K562 (cell line): ENCODE results near the gene COPS4.

Experiments used
- CTCF ChIP-seq, 3 experiments: IDR thresholded peaks in 2 of 3; conservative IDR thresholded peaks in 1 of 3; 2 replicates each; pipeline ENCODE4 v1.5.1; 2011 to 2012; ENCODE audit warnings: low read length in 3 of 3, mild to moderate bottlenecking in 3 of 3, control low read depth in 2 of 3, improper control_type of control experiment in 1 of 3, inconsistent platforms in 1 of 3, low read depth in 1 of 3, mixed read lengths in 1 of 3, moderate library complexity in 1 of 3; ENCODE audit not compliant: insufficient read depth in 2 of 3
- ELF2 ChIP-seq: fragments of 250-450 bp; sonication (Bioruptor Pico); IDR thresholded peaks from 2 replicates; pipeline ENCODE4 v1.5.0; 2021; ENCODE audit warnings: mild to moderate bottlenecking
- EZH2 ChIP-seq: IDR thresholded peaks from 2 replicates; pipeline ENCODE4 v1.6.1; 2012; ENCODE audit warnings: low read depth, mild to moderate bottlenecking, inconsistent platforms, low read length, borderline replicate concordance
- MXI1 ChIP-seq: IDR thresholded peaks from 2 replicates; pipeline ENCODE4 v1.6.1; 2011; ENCODE audit warnings: low read depth, mild to moderate bottlenecking, improper control_type of control experiment, low read length
- NR2C2 ChIP-seq, 2 experiments: fragments of 200-800 bp in 1 of 2; sonication (Bioruptor generic) in 1 of 2; sonication (generic) in 1 of 2; formaldehyde crosslinking in 1 of 2; IDR thresholded peaks; 2 replicates each; pipeline versions ENCODE4 v1.6.1 to v1.8.0; 2016 to 2022; ENCODE audit warnings: mild to moderate bottlenecking in 1 of 2, missing compliant biosample characterization in 1 of 2, missing genetic modification characterization in 1 of 2, missing genetic modification reagents in 1 of 2
- POLR2A ChIP-seq: fragments of 450-650 bp; conservative IDR thresholded peaks from 2 replicates; pipeline ENCODE4 v1.6.1; 2016
- RCOR1 ChIP-seq, 2 experiments: IDR thresholded peaks; 2 replicates each; pipeline ENCODE4 v1.6.1; 2012; ENCODE audit warnings: low read depth in 2 of 2, low read length in 2 of 2, borderline replicate concordance in 1 of 2, improper control_type of control experiment in 1 of 2
- STAT5A ChIP-seq: IDR thresholded peaks from 2 replicates; pipeline ENCODE4 v1.6.1; 2012; ENCODE audit warnings: low read length, inconsistent platforms, borderline replicate concordance
- TARDBP ChIP-seq: fragments of 450-650 bp; IDR thresholded peaks from 2 replicates; pipeline ENCODE4 v1.6.1; 2016
- ZNF143 ChIP-seq: sonication (generic); formaldehyde crosslinking; IDR thresholded peaks from 2 replicates; pipeline ENCODE4 v1.9.0; 2022; ENCODE audit warnings: mild to moderate bottlenecking, missing genetic modification reagents
- TF ChIP-seq, protein P1 (sequence below): conservative IDR thresholded peaks from 2 replicates; pipeline ENCODE4 v1.6.1; 2011; ENCODE audit warnings: low read depth, mild to moderate bottlenecking, low read length; ENCODE audit not compliant: control insufficient read depth
- TF ChIP-seq, protein P2 (sequence below): fragments of 450-650 bp; IDR thresholded peaks from 2 replicates; pipeline ENCODE4 v1.7.0; 2016; ENCODE audit warnings: borderline replicate concordance

GRCh38 chr4:83110970-83111750 is 76.2 kb downstream of the COPS4 start:
- no peak for TF ChIP-seq NR2C2 (CRISPR knock-in tag; IDR thresholded peaks at IDR 0.05)
- no peak for TF ChIP-seq NR2C2 (tag; IDR thresholded peaks at IDR 0.05)
- TF ChIP-seq, protein P1, sequence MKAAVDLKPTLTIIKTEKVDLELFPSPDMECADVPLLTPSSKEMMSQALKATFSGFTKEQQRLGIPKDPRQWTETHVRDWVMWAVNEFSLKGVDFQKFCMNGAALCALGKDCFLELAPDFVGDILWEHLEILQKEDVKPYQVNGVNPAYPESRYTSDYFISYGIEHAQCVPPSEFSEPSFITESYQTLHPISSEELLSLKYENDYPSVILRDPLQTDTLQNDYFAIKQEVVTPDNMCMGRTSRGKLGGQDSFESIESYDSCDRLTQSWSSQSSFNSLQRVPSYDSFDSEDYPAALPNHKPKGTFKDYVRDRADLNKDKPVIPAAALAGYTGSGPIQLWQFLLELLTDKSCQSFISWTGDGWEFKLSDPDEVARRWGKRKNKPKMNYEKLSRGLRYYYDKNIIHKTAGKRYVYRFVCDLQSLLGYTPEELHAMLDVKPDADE, result no peak
- no peak for TF ChIP-seq STAT5A
- TF ChIP-seq ELF2 (CRISPR knock-in tag), result no peak
- TF ChIP-seq, protein P2, sequence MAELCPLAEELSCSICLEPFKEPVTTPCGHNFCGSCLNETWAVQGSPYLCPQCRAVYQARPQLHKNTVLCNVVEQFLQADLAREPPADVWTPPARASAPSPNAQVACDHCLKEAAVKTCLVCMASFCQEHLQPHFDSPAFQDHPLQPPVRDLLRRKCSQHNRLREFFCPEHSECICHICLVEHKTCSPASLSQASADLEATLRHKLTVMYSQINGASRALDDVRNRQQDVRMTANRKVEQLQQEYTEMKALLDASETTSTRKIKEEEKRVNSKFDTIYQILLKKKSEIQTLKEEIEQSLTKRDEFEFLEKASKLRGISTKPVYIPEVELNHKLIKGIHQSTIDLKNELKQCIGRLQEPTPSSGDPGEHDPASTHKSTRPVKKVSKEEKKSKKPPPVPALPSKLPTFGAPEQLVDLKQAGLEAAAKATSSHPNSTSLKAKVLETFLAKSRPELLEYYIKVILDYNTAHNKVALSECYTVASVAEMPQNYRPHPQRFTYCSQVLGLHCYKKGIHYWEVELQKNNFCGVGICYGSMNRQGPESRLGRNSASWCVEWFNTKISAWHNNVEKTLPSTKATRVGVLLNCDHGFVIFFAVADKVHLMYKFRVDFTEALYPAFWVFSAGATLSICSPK, result no peak
- TF ChIP-seq MXI1, result no peak
- no peak for TF ChIP-seq CTCF (IDR thresholded peaks at IDR 0.05 in 2 of 3, conservative IDR thresholded peaks at IDR 0.05 in 1 of 3; ENCODE audit: insufficient read depth in 2 of 3, low read depth in 1 of 3, low read length in 3 of 3)
- TF ChIP-seq EZH2, result no peak
- no peak for TF ChIP-seq POLR2A
- TF ChIP-seq RCOR1 (IDR thresholded peaks at IDR 0.05; ENCODE audit: borderline replicate concordance in 1 of 2, low read depth in 2 of 2, low read length in 2 of 2), result no peak
- TF ChIP-seq ZNF143 (CRISPR knock-in tag), result no peak
- TF ChIP-seq TARDBP, result no peak
